HG02678 (cell line): ENCODE measurements around the gene HOXB2.
"Not testable (repeated sequence)": the region's sequence is repeated elsewhere in the genome, so short reads cannot be mapped to it uniquely, and the experiment has no call there.

Source experiments
- ATAC-seq: cut with Tn5 transposase; IDR thresholded peaks from one replicate; pipeline ENCODE4 v1.9.1; 2021; ENCODE audit warnings: mild to moderate bottlenecking, moderate library complexity; ENCODE audit not compliant: unreplicated experiment

Gene HOXB2

GRCh38 chr17:48542114-48542656 is 2.7 kb downstream of the HOXB2 start:
- no peak for ATAC-seq

GRCh38 chr17:48541577-48542113 is 3.3 kb downstream of the HOXB2 start:
- no peak for ATAC-seq

GRCh38 chr17:48541036-48541576 is 3.8 kb downstream of the HOXB2 start:
- no peak for ATAC-seq

- ATAC-seq = no peak
Observed at GRCh38 chr17:48540213-48540612, 4.7 kb downstream of the HOXB2 start.

GRCh38 chr17:48539177-48539576 is 5.7 kb downstream of the HOXB2 start:
- ATAC-seq = no peak

- ATAC-seq = no peak
Observed at GRCh38 chr17:48537316-48537715, 7.6 kb downstream of the HOXB2 start.

- ATAC-seq = not testable (repeated sequence)
Observed at GRCh38 chr17:48535793-48536559, 8.9 kb downstream of the HOXB2 start.

- ATAC-seq = no peak
Observed at GRCh38 chr17:48532261-48532660, 12.6 kb downstream of the HOXB2 start.

- ATAC-seq = no peak
Observed at GRCh38 chr17:48530887-48531272, 14.0 kb downstream of the HOXB2 start, which contains the start of gene HOXB1. TSS of gene HOXB1 (minus strand) at chr17:48531011. CDS start at chr17:48530904, 107 bp downstream.

GRCh38 chr17:48530208-48530886 is 14.6 kb downstream of the HOXB2 start:
- ATAC-seq = no peak

GRCh38 chr17:48529683-48530009 is 15.3 kb downstream of the HOXB2 start:
- ATAC-seq = no peak

- no peak for ATAC-seq
Observed at GRCh38 chr17:48528936-48529682, 15.8 kb downstream of the HOXB2 start.

- no peak for ATAC-seq
Observed at GRCh38 chr17:48528153-48528935, 16.6 kb downstream of the HOXB2 start.

GRCh38 chr17:48527547-48527932 is 17.4 kb downstream of the HOXB2 start:
- ATAC-seq = no peak

- no peak for ATAC-seq
Observed at GRCh38 chr17:48526608-48527546, 18.0 kb downstream of the HOXB2 start.

GRCh38 chr17:48523010-48523409 is 21.9 kb downstream of the HOXB2 start:
- ATAC-seq = no peak

- ATAC-seq = no peak
Observed at GRCh38 chr17:48522031-48522653, 22.8 kb downstream of the HOXB2 start.

- ATAC-seq = no peak
Observed at GRCh38 chr17:48520631-48521079, 24.3 kb downstream of the HOXB2 start.

- ATAC-seq = no peak
Observed at GRCh38 chr17:48519427-48519826, 25.5 kb downstream of the HOXB2 start.
